Epithelial cell of proximal tubule (primary cell): ENCODE data around the gene CYP3A4. TPM values are rescaled to one million over a fixed set of nuclear protein-coding genes. Genes with fewer than 3 reads are reported as not detected.

Experiments used
- DNase-seq: peaks from one replicate; pipeline ENCODE4 v3.0.0-alpha.2; 2011; ENCODE audit warnings: low read depth
- H3K4me3 ChIP-seq: 2 replicates; pipeline ENCODE4 v1.5.1; 2011; ENCODE audit warnings: low read depth, mild to moderate bottlenecking, low read length
- CTCF ChIP-seq: conservative IDR thresholded peaks from 2 replicates; pipeline ENCODE4 v1.5.1; 2012; ENCODE audit warnings: low read depth, mild to moderate bottlenecking, low read length
- total RNA-seq: library from RNA; depleted of rRNA; stranded (reverse); fragments of >200 nt; gene quantifications from 2 replicates; pipeline ENCODE4 v1.2.3, GENCODE V29; 2015

Gene CYP3A4
- total RNA-seq, 1 donor from 2014 or later: not detected

- no peak for DNase-seq
- H3K4me3 ChIP-seq: no peak overlapping the region
- no peak for TF ChIP-seq CTCF
Measured at GRCh38 chr7:99713995-99714570, 69.9 kb downstream of the CYP3A4 start.

DNA sequence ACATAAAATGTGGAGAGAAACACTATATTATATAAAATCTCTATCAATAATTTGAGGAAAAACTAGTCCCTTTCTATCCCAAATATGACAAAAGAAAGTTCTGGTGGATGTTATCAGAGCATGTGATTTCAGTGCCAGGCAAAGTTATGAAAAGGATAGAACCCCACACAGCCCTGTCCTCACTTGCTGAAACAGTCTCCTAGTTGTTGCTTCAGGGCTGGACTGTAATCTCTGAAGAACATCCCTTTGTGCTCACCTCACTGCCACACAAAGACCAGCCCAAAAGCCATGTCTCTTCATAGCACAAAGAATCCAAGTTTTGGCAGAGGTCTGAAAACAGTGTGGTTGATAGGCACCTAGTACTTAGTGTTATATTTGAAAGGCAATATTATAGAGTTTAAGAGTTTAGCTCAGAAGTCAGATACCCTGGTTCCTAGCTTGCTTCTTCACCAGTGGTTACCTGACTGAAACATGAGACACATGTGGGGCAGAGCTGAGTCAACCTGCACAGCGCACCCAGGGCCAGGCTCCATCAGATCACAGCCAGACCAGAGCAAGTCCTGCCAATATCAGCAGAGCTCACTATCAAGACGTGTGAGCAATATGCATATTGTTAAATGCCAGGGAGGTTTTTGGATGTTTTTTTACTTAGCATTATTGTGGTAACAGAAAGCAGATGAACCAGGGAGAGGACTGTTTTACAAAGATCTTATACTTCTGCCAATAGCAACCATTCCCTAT, 74.0 kb downstream of the CYP3A4 start:
- TF ChIP-seq CTCF: no peak
- no peak for DNase-seq

DNA sequence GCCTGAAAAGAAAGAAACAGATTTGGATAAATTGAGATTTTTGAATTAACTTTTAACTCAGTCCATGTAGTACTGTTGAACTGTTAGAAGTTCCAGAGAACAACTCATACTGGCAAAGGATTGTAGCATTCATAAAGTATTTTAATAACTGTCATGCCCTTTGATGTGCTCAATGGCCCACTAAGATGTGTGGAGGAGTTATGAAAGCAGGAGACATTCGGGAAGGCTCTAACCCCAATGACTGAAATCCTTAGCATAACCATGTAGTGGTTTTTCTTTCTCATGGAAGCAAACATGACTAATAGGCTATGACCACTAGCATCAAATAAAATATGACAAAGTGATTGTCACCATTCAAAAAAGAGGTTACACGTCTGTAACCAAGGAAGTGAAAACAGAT, 74.7 kb downstream of the CYP3A4 start:
- DNase-seq: no peak
- TF ChIP-seq CTCF: no peak
- H3K4me3 ChIP-seq: no peak overlapping the region

More for the DNA sequence above, 74.0 kb downstream of the CYP3A4 start:
- no peak overlapping the region for H3K4me3 ChIP-seq

DNA sequence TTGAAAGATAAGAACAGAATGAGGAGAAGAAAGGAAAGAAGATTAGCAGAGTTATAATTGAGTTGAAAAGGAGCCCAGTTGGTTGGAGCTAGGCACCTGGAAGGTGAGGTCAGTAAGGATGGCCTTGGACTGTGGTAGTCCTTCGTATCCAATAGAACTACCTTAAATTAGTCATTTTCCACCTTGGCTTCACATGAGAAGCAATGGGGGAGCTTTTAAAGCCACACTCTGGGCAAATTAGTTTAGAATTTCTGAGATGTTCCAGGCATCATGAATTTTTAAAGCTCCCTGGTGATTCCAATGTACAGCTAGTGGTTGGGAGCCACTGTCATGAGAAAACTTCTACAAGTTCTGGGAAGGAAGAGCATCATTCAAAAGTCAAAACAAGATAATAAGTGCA, 76.9 kb downstream of the CYP3A4 start:
- no peak for TF ChIP-seq CTCF
- H3K4me3 ChIP-seq: no peak overlapping the region
- DNase-seq: peak; percentile 31

Other genes with a start within 250 kb of the CYP3A4 start
- 6.0 and 6.2 TPM in 2 replicates for gene FAM200A, start 232.1 kb downstream of the CYP3A4 start, total RNA-seq
- gene ZNF655, start 225.5 kb downstream of the CYP3A4 start, total RNA-seq: 31.5 and 53.8 TPM in 2 replicates
- gene TMEM225B, start 185.9 kb downstream of the CYP3A4 start, total RNA-seq: 0.17 and 0.43 TPM in 2 replicates
- gene ZSCAN25, start 167.2 kb downstream of the CYP3A4 start, total RNA-seq: 7.4 and 11.0 TPM in 2 replicates
- 0.75 TPM in 1 of 2 replicates, not detected in the other for gene CYP3A5, start 104.2 kb downstream of the CYP3A4 start, total RNA-seq
- 0.12 TPM in 1 of 2 replicates, not detected in the other for gene CYP3A7, start 49.0 kb downstream of the CYP3A4 start, total RNA-seq
- not detected in 2 replicates for gene CYP3A43, start 43.8 kb upstream of the CYP3A4 start, total RNA-seq
- not detected in 2 replicates for gene OR2AE1, start 92.8 kb upstream of the CYP3A4 start, total RNA-seq
- gene TRIM4, start 135.3 kb upstream of the CYP3A4 start, total RNA-seq: 8.4 and 18.7 TPM in 2 replicates
- gene GJC3, start 145.4 kb upstream of the CYP3A4 start, total RNA-seq: not detected in 2 replicates
- not detected in 2 replicates for gene AZGP1, start 191.8 kb upstream of the CYP3A4 start, total RNA-seq
- gene ZKSCAN1, start 231.4 kb upstream of the CYP3A4 start, total RNA-seq: 7.6 and 10.6 TPM in 2 replicates